Kidney (tissue), 14 donors: ENCODE results near the gene PNMA1. TPM values are rescaled to one million over a fixed set of nuclear protein-coding genes. Genes with fewer than 3 reads are reported as not detected.
A peak's percentile ranks its signal among the peaks of the same experiment; 100 is the strongest.

Experiments
- DNase-seq, 5 donors: peaks; one replicate each; pipeline ENCODE4 v3.0.0-alpha.2; 2013 to 2020
- FAIRE-seq: peaks from 2 replicates; lab custom pipeline; 2012; peaks lifted over from hg19 to GRCh38; lab: Jason Lieb, UNC
- H3K27ac ChIP-seq, 2 donors: one replicate each; pipeline ENCODE4 v1.7.0; 2013; ENCODE audit warnings: low read depth in 2 of 2, low read length in 2 of 2, inconsistent platforms in 1 of 2
- H3K27me3 ChIP-seq: one replicate; pipeline ENCODE4 v1.7.1; 2013; ENCODE audit warnings: low read length, inconsistent platforms; ENCODE audit not compliant: control insufficient read depth, insufficient read depth
- H3K36me3 ChIP-seq, 3 donors: one replicate each; pipeline versions ENCODE4 v1.7.0 to v1.7.1; 2013; ENCODE audit warnings: low read length in 3 of 3, control low read depth in 1 of 3, inconsistent platforms in 1 of 3; ENCODE audit not compliant: insufficient read depth in 3 of 3, control insufficient read depth in 2 of 3
- H3K4me1 ChIP-seq, 3 donors: one replicate each; pipeline versions ENCODE4 v1.7.0 to v1.7.1; 2013; ENCODE audit warnings: low read length in 3 of 3, inconsistent platforms in 1 of 3, low read depth in 1 of 3; ENCODE audit not compliant: control insufficient read depth in 2 of 3, insufficient read depth in 2 of 3
- H3K4me3 ChIP-seq, 3 donors: one replicate each; pipeline versions ENCODE4 v1.7.0 to v1.8.1; 2013; ENCODE audit warnings: low read length in 3 of 3, control low read depth in 1 of 3, inconsistent platforms in 1 of 3
- H3K9ac ChIP-seq, 3 donors: one replicate each; pipeline versions ENCODE4 v1.7.0 to v1.7.1; 2013; ENCODE audit warnings: low read length in 3 of 3, control low read depth in 1 of 3, inconsistent platforms in 1 of 3
- H3K9me3 ChIP-seq, 3 donors: one replicate each; pipeline versions ENCODE4 v1.7.0 to v1.7.1; 2013; ENCODE audit warnings: low read length in 3 of 3, control low read depth in 1 of 3, inconsistent platforms in 1 of 3; ENCODE audit not compliant: control insufficient read depth in 2 of 3, insufficient read depth in 1 of 3
- CTCF ChIP-seq: IDR thresholded peaks from 3 replicates; pipeline ENCODE4 v1.5.1; 2012; ENCODE audit warnings: mild to moderate bottlenecking, moderate library complexity, borderline replicate concordance; ENCODE audit not compliant: insufficient read depth; ENCODE audit errors: extremely low read depth
- intact Hi-C: fragments of 100-400 bp; cut with DNase I; formaldehyde crosslinking; loops from one replicate; pipeline ENCODE4 v1.11.1; 2022
- polyA plus RNA-seq: library from polyadenylated mRNA; stranded (reverse); fragments of 350-450 nt; fragmentation: Illumina TruSeq; extraction: RNeasy Lipid Tissue Mini Kit (QIAGEN cat#74804); gene quantifications from one replicate; pipeline ENCODE4 v1.2.3, GENCODE V29; 2014; ENCODE audit warnings: low read depth, low replicate concordance; ENCODE audit not compliant: insufficient read depth
- total RNA-seq: library from RNA; stranded (reverse); fragmentation: NEBNext Ultra II Directional; extraction: Animal tissue kit (Norgen Biotek cat#: 25700); gene quantifications from one replicate; pipeline ENCODE4 v1.2.1, GENCODE V29; 2021
- donor health status: control.
- donor health status: control.
- donor health status: control.
- donor health status: control.
- donor health status: control.
- donor health status: DM: yes; HTN: yes; CAD: no.
- donor health status: Normal renal cell carcinoma (clear cell type).

PNMA1 gene
- total and polyA plus RNA-seq, 2 donors from 2014 or later: 34.6 to 53.1 TPM

GRCh38 chr14:73739899-73740617 lies 25.9 kb upstream of the PNMA1 start:
- H3K4me1 ChIP-seq: peaks cover 9 to 64% (median 55%) of the 10 kb centered on the region in 3 donors
- no peak overlapping the region for H3K4me3 ChIP-seq
- no peak for TF ChIP-seq CTCF
- no peaks in the 10 kb centered on the region for H3K27me3 ChIP-seq
- H3K9me3 ChIP-seq: no peaks in the 10 kb centered on the region
- intact Hi-C loops: no loop called here
- DNase-seq (no peak), FAIRE-seq (no peak)
- peaks cover 2 to 19% (median 12%) of the 10 kb centered on the region in 3 donors for H3K36me3 ChIP-seq
- H3K27ac ChIP-seq: peak overlapping the region; percentile 54 to 90
- H3K9ac ChIP-seq: peak overlapping the region in 1 of 3 donors; percentile 71

- Histone ChIP-seq H3K9ac (no peak overlapping the region), H3K27me3 (no peaks in the 10 kb centered on the region), H3K4me3 (no peak overlapping the region), H3K9me3 (no peaks in the 10 kb centered on the region), H3K4me1 (peaks cover 9 to 56% (median 48%) of the 10 kb centered on the region in 3 donors), H3K36me3 (peaks cover 2 to 19% (median 14%) of the 10 kb centered on the region in 3 donors), H3K27ac (peak overlapping the region; percentile 34 to 54)
- FAIRE-seq (no peak), DNase-seq (no peak)
- intact Hi-C loops: no loop called here
- no peak for TF ChIP-seq CTCF
Measured at GRCh38 chr14:73739174-73739898, 25.2 kb upstream of the PNMA1 start.

- Histone ChIP-seq H3K4me1 (peaks cover 5 to 49% (median 41%) of the 10 kb centered on the region in 3 donors), H3K27ac (no peak overlapping the region), H3K27me3 (no peaks in the 10 kb centered on the region), H3K9ac (no peak overlapping the region), H3K4me3 (no peak overlapping the region), H3K9me3 (no peaks in the 10 kb centered on the region), H3K36me3 (peaks cover 2 to 19% (median 14%) of the 10 kb centered on the region in 3 donors)
- FAIRE-seq (no peak), DNase-seq (no peak)
- intact Hi-C loops: no loop called here
- TF ChIP-seq CTCF: no peak
Measured at GRCh38 chr14:73738518-73739173, 24.5 kb upstream of the PNMA1 start.
